Psoas muscle (tissue), 8 donors: ENCODE results near the gene ST6GAL1. TPM values are rescaled to one million over a fixed set of nuclear protein-coding genes. Genes with fewer than 3 reads are reported as not detected.
A peak's percentile ranks its signal among the peaks of the same experiment; 100 is the strongest.

Experiments used
- ATAC-seq, 4 donors: fragments of 200-7000 bp; cut with Tn5 transposase; one replicate each; pipeline ENCODE4 v1.9.1; 2020; ENCODE audit warnings: moderate library complexity in 3 of 4, mild to moderate bottlenecking in 2 of 4
- DNase-seq, 2 donors: peaks; one replicate each; pipeline ENCODE4 v3.0.0-alpha.2; 2020
- H3K27ac ChIP-seq: fragments of 200-600 bp; one replicate; pipeline ENCODE4 v1.8.0; 2022
- H3K27me3 ChIP-seq, 3 donors: fragments of 200-600 bp in 1 of 3; one replicate each; pipeline versions ENCODE4 v1.6.1 to v1.8.0; 2013 to 2022; ENCODE audit warnings: low read length in 2 of 3, mild to moderate bottlenecking in 2 of 3, moderate library complexity in 1 of 3; ENCODE audit not compliant: insufficient read depth in 3 of 3
- H3K36me3 ChIP-seq, 2 donors: fragments of 200-600 bp in 1 of 2; one replicate each; pipeline versions ENCODE4 v1.6.1 to v1.8.0; 2013 to 2022; ENCODE audit warnings: low read depth in 1 of 2, mild to moderate bottlenecking in 1 of 2, moderate library complexity in 1 of 2; ENCODE audit not compliant: insufficient read depth in 1 of 2
- H3K4me1 ChIP-seq: fragments of 200-600 bp; one replicate; pipeline ENCODE4 v1.8.0; 2022
- H3K4me3 ChIP-seq: fragments of 200-600 bp; one replicate; pipeline ENCODE4 v1.8.0; 2022; ENCODE audit warnings: mild to moderate bottlenecking
- H3K9me3 ChIP-seq: fragments of 200-600 bp; one replicate; pipeline ENCODE4 v1.8.0; 2022
- CTCF ChIP-seq: fragments of 200-600 bp; IDR thresholded peaks from one replicate; pipeline ENCODE4 v1.8.0; 2022; ENCODE audit warnings: antibody characterized with exemption
- WGBS, 3 donors: extraction: QIAGEN DNeasy Blood & Tissue Kit; methylation state at CpG; one replicate each; pipeline versions ENCODE4 v1.1.6 to v1.1.7; 2013; 5-methylcytosine and 5-hydroxymethylcytosine counted together
- intact Hi-C, 2 donors: fragments of 100-400 bp; cut with DNase I; formaldehyde crosslinking; loops; one replicate each; pipeline versions ENCODE4 v1.11.0 to v1.14.2; 2022
- polyA plus RNA-seq, 3 donors: library from polyadenylated mRNA; stranded (reverse); fragments of 200-250 nt; gene quantifications; one replicate each; pipeline ENCODE4 v1.2.3, GENCODE V29; 2013
- total RNA-seq, 4 donors: library from RNA; stranded (reverse); fragmentation: NEBNext Ultra II Directional in 2 of 4; extraction: Animal tissue kit (Norgen Biotek cat#: 25700) in 2 of 4; gene quantifications; one replicate each; pipeline versions ENCODE4 v1.2.1 to v1.2.4, GENCODE V29; 2021 to 2023
- donor health status: healthy with polysubstance abuse.
- donor health status: DM: no; HTN: no; CAD: no; lungs with moderate emphysema.
- donor health status: Bipolar disorder and iron deficiency.
- donor health status: healthy.
- donor health status: DM: yes; HTN: yes; CAD: no.
- donor health status: DM: no; HTN: no; CAD: no.
- donor health status: DM: no; HTN: no; CAD: no.
- donor health status: DM: yes; HTN: yes; CAD: no.

Gene ST6GAL1
- total and polyA plus RNA-seq, 7 donors = 4.2 to 25.0 (median 15.3) TPM

DNA sequence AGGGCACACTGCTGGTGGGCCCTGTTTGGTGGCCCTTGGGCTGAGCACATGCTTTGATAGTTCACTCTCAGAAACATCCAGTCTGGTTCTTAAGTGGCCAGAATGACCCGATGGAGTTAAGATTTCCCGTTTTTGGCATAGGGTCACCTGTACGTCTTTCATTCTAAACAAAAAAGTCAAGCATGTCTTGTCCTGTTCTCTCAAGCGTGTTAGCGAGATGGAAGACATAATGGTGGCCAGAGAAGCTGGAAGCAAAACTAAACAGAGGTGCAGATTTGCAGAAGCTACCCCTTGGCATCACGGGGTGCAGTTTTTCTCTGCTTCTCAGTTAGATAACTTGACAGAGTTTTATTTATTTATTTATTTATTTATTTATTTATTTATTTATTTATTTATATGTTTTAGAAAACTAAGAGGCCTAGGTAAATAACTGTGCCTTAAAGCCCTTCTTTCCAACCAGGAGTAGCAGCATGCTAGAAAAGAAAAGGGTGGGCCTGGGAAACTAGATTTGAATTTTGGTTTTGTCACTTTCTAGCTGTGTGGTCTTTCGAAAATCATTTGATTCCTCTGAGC, 63.0 kb downstream of the ST6GAL1 start:
- Histone ChIP-seq H3K4me3 (no peak overlapping the region), H3K27me3 (no peaks in the 10 kb centered on the region), H3K36me3 (no peaks in the 10 kb centered on the region), H3K27ac (peak overlapping the region; percentile 36), H3K9me3 (no peaks in the 10 kb centered on the region), H3K4me1 (peaks cover 7% of the 10 kb centered on the region)
- no peak for ATAC-seq
- DNase-seq = no peak
- intact Hi-C loops = no loop called here
- no peak for TF ChIP-seq CTCF
- 95 to 99% (median 95%) methylated on average over 7 of the region's 7 CpGs for WGBS, 3 donors

DNA sequence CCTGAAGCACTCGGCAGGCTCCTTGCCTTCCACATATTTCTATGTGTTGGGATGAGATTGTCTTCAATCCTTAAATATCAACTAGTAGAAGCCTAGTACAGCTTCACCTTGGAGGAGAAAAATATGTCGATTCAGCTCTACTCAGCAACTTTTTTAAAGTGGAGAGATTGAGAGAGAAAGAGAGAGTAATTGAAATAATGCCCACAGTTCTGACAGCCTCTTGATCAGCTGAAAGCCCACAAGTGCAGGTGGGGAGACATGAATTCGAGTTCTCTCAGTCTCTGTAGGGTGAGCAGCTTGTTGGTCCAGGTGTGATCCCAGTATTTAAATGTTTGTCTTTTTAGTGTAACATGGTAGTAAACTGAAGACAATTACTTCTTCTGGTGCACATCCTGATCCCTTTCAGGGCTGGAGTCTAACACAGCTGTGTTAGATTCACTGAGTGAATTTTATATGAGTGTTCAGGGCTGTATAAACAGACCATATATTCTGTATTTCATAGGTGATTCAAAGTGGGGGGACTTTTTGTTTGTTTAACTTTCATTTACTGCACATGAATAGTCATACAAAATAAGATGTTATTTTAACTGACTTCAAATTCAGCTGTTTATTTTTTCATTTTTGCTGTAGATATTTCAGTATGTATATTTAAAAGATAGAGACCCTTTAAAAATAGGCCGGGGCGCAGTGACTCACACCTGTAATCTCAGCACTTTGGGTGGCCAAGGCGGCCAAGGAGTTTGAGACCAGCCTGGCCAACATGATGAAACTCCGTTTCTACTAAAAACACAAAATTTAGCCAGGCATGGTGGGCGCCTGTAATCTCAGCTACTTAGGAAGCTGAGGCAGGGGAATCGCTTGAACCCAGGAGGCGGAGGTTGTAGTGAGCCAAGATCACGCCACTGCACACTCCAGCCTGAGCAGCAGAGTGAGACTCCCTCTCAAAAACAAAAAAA, 64.0 kb downstream of the ST6GAL1 start:
- Histone ChIP-seq H3K4me1 (peaks cover 7% of the 10 kb centered on the region), H3K36me3 (no peaks in the 10 kb centered on the region), H3K4me3 (no peak overlapping the region), H3K9me3 (no peaks in the 10 kb centered on the region), H3K27ac (no peak overlapping the region), H3K27me3 (no peaks in the 10 kb centered on the region)
- TF ChIP-seq CTCF = no peak
- DNase-seq (no peak), ATAC-seq (no peak)
- intact Hi-C loops = no loop called here
- 94% methylated on average over 11 of the region's 11 CpGs for WGBS, 3 donors

- TF ChIP-seq CTCF = no peak
- ATAC-seq (no peak), DNase-seq (no peak)
- no peaks in the 10 kb centered on the region for H3K27me3 ChIP-seq
- H3K4me1 ChIP-seq = peaks cover 7% of the 10 kb centered on the region
- no peak overlapping the region for H3K27ac ChIP-seq
- H3K36me3 ChIP-seq = no peaks in the 10 kb centered on the region
- WGBS, 3 donors = 88 to 95% (median 93%) methylated on average over 6 of the region's 6 CpGs
- intact Hi-C loops = no loop called here
- no peaks in the 10 kb centered on the region for H3K9me3 ChIP-seq
- no peak overlapping the region for H3K4me3 ChIP-seq
These were observed 66.0 kb downstream of the ST6GAL1 start for GRCh38 chr3:186996356-186996755.

GRCh38 chr3:186997061-186997460, 66.7 kb downstream of the ST6GAL1 start:
- no peak overlapping the region for H3K27ac ChIP-seq
- WGBS, 3 donors = 87 to 92% (median 91%) methylated on average over 3 of the region's 3 CpGs
- H3K27me3 ChIP-seq = no peaks in the 10 kb centered on the region
- no peak overlapping the region for H3K4me3 ChIP-seq
- intact Hi-C loops = no loop called here
- DNase-seq (no peak), ATAC-seq (no peak)
- H3K9me3 ChIP-seq = no peaks in the 10 kb centered on the region
- no peak for TF ChIP-seq CTCF
- H3K36me3 ChIP-seq = no peaks in the 10 kb centered on the region
- peaks cover 7% of the 10 kb centered on the region for H3K4me1 ChIP-seq
